ENCODE measurements around the gene ANKFN1.

Gene ANKFN1

DNA sequence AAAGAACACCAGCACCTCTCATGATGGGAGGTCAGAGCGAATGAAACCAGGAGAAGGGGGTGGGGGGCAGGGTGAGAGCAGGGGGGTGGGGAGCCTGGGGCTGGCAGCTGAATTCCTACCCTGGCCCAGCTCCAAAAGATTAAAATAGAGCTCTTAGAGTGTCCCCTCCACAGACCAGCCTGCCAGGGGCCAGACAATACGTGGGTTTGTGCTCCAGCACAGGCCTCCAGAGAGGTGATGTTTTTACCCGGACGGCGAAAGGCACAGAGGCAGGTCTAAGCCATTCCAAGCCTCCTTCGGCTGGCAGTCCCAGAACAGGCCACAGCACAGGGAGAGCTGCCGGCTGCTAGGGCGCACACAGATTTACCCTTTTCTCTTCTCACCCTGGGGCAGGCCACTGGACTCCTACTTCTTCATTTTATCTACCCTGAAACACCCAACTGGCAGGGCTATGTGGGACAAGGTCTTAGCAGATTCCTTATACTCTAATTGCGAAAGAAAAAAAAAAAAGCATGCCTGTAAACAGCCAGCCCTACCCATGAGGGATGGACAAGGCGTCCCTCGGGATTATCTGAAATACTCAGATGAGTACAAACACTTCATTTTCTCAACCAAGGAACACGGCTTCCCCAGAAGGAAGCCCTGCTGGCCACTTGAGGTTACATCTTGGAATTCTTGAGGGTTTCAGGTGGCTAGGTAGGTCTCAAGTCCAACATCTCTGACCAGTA, 368.3 kb downstream of the ANKFN1 start:
- DNase-seq: no peak

DNA sequence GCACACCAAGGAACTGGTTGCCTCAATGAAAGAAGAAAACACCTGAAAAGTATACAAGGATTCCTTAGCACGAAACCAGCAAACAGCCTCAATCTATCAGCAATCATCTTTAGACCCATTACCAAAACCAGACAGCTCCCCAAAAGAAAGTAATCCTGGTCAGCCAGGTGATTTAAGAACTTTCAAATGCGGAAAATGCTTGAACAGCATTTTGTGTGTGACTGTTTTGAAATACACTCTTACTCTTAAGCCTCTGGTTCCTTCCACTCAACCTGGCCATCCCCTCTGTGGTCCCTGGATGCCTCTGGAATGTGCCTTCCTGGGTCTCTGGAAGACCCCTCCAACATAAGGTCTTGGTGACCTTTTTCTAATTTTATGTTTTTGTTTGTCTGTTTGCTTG, 369.8 kb downstream of the ANKFN1 start:
- DNase-seq: no peak

GRCh38 chr17:56528696-56529095, 375.4 kb downstream of the ANKFN1 start:
- no peak for DNase-seq

- DNase-seq: no peak
Observed at GRCh38 chr17:56532926-56533325, 379.7 kb downstream of the ANKFN1 start.

DNA sequence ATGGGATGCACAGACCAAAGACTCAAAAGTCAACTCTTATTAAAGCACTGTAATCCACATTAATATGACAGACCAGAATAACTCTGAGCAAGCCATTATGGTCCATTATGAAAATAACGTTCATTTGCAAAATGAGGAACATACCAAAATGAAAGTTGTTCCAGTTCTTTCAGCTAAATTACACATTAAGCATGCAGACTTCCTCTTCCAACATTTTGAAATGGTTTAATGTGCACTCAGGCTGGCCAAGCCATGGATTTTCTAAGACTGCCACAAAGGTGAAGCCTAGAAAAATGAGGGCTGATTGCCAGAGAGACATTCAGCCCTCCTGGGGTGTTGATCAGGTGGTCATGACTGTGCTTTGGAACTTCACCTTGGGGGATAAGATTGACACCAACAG, 383.5 kb downstream of the ANKFN1 start:
- no peak for DNase-seq

DNA sequence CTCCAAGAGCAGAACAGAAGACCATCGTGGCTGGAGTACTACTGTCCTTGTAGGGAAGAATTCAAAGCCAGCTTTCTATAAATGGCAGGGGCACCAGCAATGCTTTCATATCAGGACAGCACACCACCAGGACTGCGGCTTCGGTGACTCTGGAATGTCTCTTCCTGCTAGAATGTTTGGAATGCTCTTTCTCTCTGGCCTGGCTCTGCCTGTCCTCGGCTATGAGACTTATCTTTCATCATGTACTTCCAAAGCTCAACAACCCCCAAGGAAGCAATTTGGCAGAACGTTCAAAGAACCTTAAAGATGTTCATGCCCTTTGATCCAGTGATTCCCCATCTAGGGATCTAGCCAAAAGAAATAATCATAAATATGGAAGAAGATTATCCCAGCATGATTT, 387.6 kb downstream of the ANKFN1 start:
- no peak for DNase-seq

DNA sequence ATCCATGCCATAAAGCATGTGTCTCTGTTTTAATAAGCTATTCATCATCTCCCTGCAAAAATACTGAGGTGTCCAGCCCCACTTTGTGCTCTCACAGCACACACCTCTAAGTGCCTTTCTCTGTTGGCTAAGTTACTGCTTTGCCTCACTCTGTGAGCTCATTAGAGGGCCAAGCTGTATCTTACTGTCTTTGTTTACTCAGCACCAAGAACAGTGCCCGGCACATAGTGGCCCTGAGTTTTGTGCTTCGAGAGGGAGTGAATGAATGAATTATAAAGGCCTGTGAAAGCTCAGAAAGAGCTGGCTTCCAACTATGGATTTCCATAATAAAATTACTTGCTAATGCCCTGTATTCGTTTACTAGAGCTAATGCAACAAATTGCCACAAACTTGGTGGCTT, 390.0 kb downstream of the ANKFN1 start:
- DNase-seq: no peak

GRCh38 chr17:56545106-56545505, 391.8 kb downstream of the ANKFN1 start:
- no peak for DNase-seq

DNA sequence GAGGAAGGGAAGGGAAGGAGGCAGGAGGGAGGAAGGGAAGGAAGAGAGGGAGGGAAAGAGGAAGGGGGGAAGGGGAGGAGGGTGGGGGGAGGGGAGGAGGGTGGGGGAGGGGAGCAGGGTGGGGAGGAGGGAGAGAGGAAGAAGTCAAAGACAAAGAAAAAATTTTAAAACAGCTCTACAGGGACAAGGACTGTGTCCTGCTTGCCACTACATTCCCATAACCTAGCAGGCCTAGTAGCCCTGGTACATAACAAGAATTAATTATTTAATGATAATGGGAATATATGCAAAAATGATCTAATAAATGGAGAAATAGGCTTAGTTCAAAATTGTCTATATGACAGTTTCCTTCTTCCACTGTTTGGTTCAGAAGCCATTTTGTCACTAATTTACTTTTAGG, 392.7 kb downstream of the ANKFN1 start:
- no peak for DNase-seq

GRCh38 chr17:56548661-56549060, 395.4 kb downstream of the ANKFN1 start:
- no peak for DNase-seq

DNA sequence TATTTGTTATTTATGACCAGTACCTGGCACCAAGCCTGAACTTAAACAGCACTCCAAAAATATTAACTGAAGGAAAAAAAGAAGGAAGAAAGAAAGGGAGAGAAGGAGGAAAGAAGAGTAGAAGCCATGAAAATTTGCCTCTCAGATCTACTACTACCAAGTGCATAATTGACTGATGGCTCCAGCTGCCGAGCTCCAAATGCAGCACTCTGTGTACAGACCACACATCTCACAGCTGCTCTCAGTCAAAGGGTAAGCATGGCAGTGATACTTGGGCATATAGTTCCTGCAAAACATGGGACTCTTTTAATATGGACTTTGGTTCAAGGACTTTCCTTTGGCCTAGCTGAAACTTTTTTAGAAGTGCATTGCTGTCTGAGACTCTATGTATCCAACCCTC, 396.2 kb downstream of the ANKFN1 start:
- DNase-seq: no peak

GRCh38 chr17:56557682-56558081, 404.4 kb downstream of the ANKFN1 start:
- no peak for DNase-seq

GRCh38 chr17:56558088-56558487, 404.8 kb downstream of the ANKFN1 start:
- no peak for DNase-seq
